ENCODE results near the gene GPRC5C. TPM values are rescaled to one million over a fixed set of nuclear protein-coding genes. Genes with fewer than 3 reads are reported as not detected.

GPRC5C gene
- total and polyA plus RNA-seq, 2 of the 8 experiments (the other 6 are each of a cell fraction or from before 2014, with no cell fraction given), result 18.3 to 55.8 TPM

DNA sequence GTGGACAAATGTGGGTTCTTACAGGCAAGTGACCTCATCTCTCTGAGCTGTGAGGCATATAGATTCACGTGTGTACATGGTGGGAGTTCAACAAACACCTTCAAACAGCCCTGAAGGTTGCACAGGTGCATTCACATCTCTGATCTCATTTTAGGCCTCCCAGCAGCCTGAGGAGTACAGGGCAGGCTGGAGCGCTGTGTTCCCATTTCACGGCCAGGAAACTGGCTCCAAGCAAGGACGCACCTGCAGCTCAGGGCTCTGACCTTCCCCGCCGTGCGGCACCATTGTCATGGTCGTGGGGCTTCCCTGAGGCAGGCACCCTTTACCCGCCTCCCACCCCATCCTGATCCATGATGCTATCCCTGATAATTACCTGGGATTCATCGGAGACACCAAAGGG is 29.7 kb downstream of the GPRC5C start:
- Histone ChIP-seq H4K91ac (replicated peaks; ENCODE audit: insufficient read length, low read length) (no peak overlapping the region), H3K4ac (replicated peaks; ENCODE audit: insufficient read length, low read depth, low read length) (no peak overlapping the region), H2BK20ac (ENCODE audit: low read length) (no peak overlapping the region), H3K27me3 (replicated peaks in 1 of 4; ENCODE audit: control insufficient read depth in 3 of 4, extremely low read depth in 1 of 4, insufficient read depth in 3 of 4, low read length in 3 of 4) (peaks cover 0 to 14% (median 11%) of the 10 kb centered on the region in 4 experiments; a peak in 6 of 7 replicates), H2AFZ (ENCODE audit: low read length) (no peak overlapping the region), H3K23me2 (ENCODE audit: low read depth, low read length) (peaks cover 17% of the 10 kb centered on the region), H3K9me3 (ENCODE audit: insufficient read depth in 2 of 2, low read depth in 1 of 2, low read length in 1 of 2) (no peaks in the 10 kb centered on the region), H2AK5ac (ENCODE audit: low read depth, low read length) (no peak overlapping the region), H3K79me1 (ENCODE audit: low read depth, low read length) (no peaks in the 10 kb centered on the region), H4K8ac (ENCODE audit: extremely low read depth, insufficient read depth, low read length) (no peak overlapping the region), H3K56ac (replicated peaks; ENCODE audit: insufficient read length, low read depth, low read length) (no peak overlapping the region), H3K18ac (ENCODE audit: extremely low read depth, low read length) (no peak overlapping the region), H2BK15ac (ENCODE audit: low read length) (no peak overlapping the region), H3K23ac (ENCODE audit: insufficient read length) (no peak overlapping the region), H4K20me1 (replicated peaks in 1 of 2; ENCODE audit: control insufficient read depth in 1 of 2, insufficient read depth in 2 of 2, low read length in 2 of 2) (peaks cover 0 to 8% of the 10 kb centered on the region in 2 experiments), H3K4me1 (replicated peaks in 1 of 4; ENCODE audit: control insufficient read depth in 3 of 4, insufficient read depth in 4 of 4, low read length in 3 of 4) (peaks cover 0 to 6% (median 3%) of the 10 kb centered on the region in 4 experiments; a peak in 2 of 7 replicates), H3K4me2 (ENCODE audit: insufficient read depth in 1 of 2, low read depth in 2 of 2, low read length in 2 of 2) (no peak overlapping the region), H3K9ac (replicated peaks in 1 of 4; ENCODE audit: extremely low read depth in 1 of 4, low read depth in 3 of 4, low read length in 3 of 4) (no peak overlapping the region), H2BK5ac (ENCODE audit: low read depth, low read length) (no peak overlapping the region), H3K27ac (ENCODE audit: low read depth, low read length) (no peak overlapping the region), H3K4me3 (ENCODE audit: extremely low read depth in 1 of 4, insufficient read depth in 2 of 4, low read depth in 3 of 4, low read length in 4 of 4) (no peak overlapping the region), H3K79me2 (ENCODE audit: control insufficient read depth in 1 of 2, insufficient read depth in 2 of 2, low read length in 2 of 2) (no peaks in the 10 kb centered on the region), H2BK120ac (replicated peaks; ENCODE audit: low read depth, low read length) (no peak overlapping the region), H3K14ac (ENCODE audit: insufficient read length) (no peak overlapping the region), H3K36me3 (ENCODE audit: control insufficient read depth in 2 of 4, insufficient read depth in 4 of 4, low read length in 3 of 4) (no peaks in the 10 kb centered on the region), H4K5ac (ENCODE audit: insufficient read length, low read depth, low read length) (no peak overlapping the region), H2BK12ac (ENCODE audit: low read depth, low read length) (no peak overlapping the region)
- 83% methylated on average over 10 of the region's 10 CpGs; no CpG with 5 or more reads in 1 of the 2 experiments for WGBS, 2 experiments (ENCODE audit: extremely low coverage in 1 of 2, insufficient coverage in 1 of 2, insufficient read length in 1 of 2, insufficient replicate concordance in 2 of 2, low coverage in 1 of 2, low lambda C conversion rate in 2 of 2, missing lambda C conversion rate in 1 of 2)
- ChIA-PET POLR2A (ENCODE audit: partially characterized antibody) (interaction anchor here (0.6 kb wide), 1 partner anchor 344 kb away, joined by 3 read pairs; no protein-coding TSS in a partner anchor), CTCF (ENCODE audit: partially characterized antibody) (interaction anchor here (0.7 kb wide), 2 partner anchors 67 to 99 kb away, joined by 3 read pairs; no protein-coding TSS in a partner anchor)
- TF ChIP-seq EP300 (IDR thresholded peaks at IDR 0.05; ENCODE audit: borderline replicate concordance in 1 of 2, low read depth in 2 of 2, low read length in 2 of 2) (no peak), ASH2L (IDR thresholded peaks at IDR 0.05; ENCODE audit: low read length) (no peak), RAD21 (IDR thresholded peaks at IDR 0.05 in 1 of 2, conservative IDR thresholded peaks at IDR 0.05 in 1 of 2; ENCODE audit: low read depth in 2 of 2, low read length in 2 of 2) (no peak), CREB1 (IDR thresholded peaks at IDR 0.05) (no peak), NRF1 (IDR thresholded peaks at IDR 0.05; ENCODE audit: low read depth, low read length) (no peak), HDAC6 (IDR thresholded peaks at IDR 0.05; ENCODE audit: low read depth, low read length) (no peak), CTBP2 (IDR thresholded peaks at IDR 0.05; ENCODE audit: borderline replicate concordance, insufficient read depth, insufficient read length, low read length) (no peak), HDAC2 (IDR thresholded peaks at IDR 0.05; ENCODE audit: borderline replicate concordance in 1 of 2, low read depth in 2 of 2, low read length in 2 of 2) (no peak), SAP30 (IDR thresholded peaks at IDR 0.05; ENCODE audit: insufficient read depth, insufficient replicate concordance, low read length) (no peak)
- TF ChIP-seq, protein P1, sequence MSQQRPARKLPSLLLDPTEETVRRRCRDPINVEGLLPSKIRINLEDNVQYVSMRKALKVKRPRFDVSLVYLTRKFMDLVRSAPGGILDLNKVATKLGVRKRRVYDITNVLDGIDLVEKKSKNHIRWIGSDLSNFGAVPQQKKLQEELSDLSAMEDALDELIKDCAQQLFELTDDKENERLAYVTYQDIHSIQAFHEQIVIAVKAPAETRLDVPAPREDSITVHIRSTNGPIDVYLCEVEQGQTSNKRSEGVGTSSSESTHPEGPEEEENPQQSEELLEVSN (IDR thresholded peaks at IDR 0.05), result no peak
- DNase-seq (ENCODE audit: low read depth in 1 of 2, low spot score in 2 of 2) (no peak), FAIRE-seq (no peak)
